GM12874 (cell line): ENCODE data around the gene GALNT1.

Experiments used
- TF ChIP-seq, protein P1 (sequence below): IDR thresholded peaks from 2 replicates; pipeline ENCODE4 v1.5.1; 2011; ENCODE audit warnings: low read depth, mild to moderate bottlenecking, control low read depth, low read length, moderate library complexity; ENCODE audit not compliant: insufficient read depth

Gene GALNT1

DNA sequence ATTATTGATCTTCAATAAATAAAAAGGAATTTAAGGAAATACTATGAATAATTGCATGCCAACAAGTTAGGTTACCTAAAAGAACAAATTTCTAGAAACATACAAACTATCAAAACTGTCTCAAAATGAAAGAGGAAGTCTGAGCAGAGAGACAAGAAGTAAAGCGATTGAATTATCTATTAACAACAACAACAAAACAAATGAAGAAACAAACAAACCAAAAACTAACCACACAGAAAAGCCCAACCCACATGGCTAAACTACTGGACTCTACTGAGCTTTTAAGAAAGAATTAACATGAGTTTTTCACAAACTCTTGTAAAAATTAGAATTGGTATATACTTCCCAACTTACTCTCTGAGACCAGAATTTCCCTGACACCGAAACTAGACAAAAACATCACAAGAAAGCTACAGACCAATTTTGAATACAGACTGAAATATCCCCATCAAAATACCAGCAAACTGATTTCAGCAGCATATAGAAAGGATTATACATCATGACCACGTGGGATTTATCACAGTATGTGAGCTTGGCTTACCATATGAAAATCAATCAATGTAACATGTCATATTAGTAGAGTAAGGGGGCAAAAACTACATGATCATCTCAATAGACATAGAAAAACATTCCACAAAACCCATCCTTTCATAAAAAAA lies 16.6 kb upstream of the GALNT1 start:
- TF ChIP-seq, protein P1, sequence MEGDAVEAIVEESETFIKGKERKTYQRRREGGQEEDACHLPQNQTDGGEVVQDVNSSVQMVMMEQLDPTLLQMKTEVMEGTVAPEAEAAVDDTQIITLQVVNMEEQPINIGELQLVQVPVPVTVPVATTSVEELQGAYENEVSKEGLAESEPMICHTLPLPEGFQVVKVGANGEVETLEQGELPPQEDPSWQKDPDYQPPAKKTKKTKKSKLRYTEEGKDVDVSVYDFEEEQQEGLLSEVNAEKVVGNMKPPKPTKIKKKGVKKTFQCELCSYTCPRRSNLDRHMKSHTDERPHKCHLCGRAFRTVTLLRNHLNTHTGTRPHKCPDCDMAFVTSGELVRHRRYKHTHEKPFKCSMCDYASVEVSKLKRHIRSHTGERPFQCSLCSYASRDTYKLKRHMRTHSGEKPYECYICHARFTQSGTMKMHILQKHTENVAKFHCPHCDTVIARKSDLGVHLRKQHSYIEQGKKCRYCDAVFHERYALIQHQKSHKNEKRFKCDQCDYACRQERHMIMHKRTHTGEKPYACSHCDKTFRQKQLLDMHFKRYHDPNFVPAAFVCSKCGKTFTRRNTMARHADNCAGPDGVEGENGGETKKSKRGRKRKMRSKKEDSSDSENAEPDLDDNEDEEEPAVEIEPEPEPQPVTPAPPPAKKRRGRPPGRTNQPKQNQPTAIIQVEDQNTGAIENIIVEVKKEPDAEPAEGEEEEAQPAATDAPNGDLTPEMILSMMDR: no peak

DNA sequence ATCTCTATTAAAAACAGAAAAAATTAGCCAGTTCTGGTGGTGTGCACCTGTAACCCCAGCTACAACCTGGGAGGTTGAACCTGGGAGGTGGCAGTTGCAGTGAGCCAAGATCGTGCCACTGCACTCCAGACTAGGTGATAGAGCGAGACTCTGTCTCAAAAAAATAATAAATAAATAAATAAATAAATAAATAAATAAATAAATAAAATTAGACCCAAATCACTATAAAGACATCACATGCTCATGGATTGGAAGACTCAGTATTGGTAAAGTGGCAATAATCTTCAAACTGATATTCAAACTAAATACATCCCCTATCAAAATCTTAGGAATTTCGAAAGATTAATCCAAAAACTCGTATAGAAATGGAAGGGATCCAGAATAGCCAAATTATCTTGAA lies 15.5 kb upstream of the GALNT1 start:
- TF ChIP-seq, protein P1: no peak

DNA sequence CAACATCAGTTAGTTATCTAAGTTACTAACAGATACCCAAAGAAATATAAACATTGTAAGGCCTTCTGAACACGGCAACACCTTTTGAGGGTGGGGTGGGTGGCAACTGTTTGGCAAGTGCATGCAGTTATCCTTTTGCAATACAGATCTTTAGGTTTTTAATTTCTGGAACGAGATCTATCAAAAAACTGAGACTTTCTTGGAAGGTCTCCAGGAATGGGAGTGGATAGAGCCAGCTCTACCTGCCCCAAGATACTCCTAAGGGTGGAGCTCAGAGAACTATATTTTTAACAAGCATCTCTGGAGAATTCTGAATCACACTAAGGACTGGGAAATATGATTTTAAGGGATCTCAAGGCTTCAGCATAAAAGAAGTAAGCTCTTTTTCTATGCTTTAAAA lies 11.4 kb upstream of the GALNT1 start:
- TF ChIP-seq, protein P1: no peak

DNA sequence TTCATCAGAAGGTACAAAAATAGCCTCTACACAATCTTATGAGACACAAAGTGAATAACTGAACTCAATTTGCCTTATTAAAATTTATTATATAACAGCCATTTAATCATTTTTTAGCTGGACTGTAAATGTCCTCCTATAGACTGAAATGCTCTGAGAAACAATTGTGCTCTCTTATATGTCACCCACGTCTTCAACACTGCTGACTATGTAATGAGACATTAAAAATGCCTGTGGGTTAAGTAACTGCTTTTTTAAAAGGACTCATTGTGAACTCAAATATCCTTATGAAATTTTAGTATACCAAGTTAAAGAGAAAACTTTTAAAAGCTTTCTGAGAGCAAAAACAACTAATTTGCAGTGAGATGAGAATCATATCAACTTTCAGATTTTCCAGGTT lies 10.4 kb upstream of the GALNT1 start:
- TF ChIP-seq, protein P1: no peak

DNA sequence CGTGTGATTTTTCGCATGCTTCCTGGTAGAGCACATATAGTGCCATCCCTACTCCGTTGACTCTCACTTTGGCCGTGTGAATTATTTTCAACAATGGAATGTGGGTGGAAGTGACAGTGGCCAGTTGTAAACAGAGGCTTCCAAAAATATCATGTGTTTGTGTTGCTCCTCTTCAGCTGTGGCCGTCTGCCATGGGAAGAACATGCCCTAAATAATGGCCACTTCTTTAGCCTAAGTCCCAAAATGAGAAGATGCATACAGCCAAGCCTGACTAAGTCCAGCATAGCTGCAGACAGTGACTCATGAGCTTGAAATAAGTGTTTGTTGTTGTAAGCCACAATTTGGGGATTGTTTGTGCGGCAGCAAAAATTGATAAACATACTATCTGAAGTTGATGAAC lies 8.9 kb upstream of the GALNT1 start:
- TF ChIP-seq, protein P1: no peak

DNA sequence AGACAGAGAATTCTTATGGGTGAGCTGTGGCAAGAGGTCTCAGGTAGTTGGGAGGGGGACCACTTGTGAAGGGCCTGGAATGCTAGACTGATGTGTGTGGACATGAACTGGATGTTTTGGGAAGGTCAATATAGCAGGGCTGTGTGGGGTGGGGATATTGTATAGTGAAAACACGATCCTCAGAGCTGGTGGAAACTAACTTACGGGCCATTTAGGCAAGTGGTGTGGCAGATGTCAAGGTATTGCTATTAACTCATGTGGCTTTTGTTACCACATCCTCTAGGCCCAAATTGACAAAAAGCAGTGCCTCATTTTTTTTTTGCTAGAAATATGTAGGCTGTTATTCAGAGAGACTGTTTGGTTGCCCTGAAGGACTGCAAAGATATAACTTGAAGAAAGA lies 8.0 kb upstream of the GALNT1 start:
- TF ChIP-seq, protein P1: no peak

DNA sequence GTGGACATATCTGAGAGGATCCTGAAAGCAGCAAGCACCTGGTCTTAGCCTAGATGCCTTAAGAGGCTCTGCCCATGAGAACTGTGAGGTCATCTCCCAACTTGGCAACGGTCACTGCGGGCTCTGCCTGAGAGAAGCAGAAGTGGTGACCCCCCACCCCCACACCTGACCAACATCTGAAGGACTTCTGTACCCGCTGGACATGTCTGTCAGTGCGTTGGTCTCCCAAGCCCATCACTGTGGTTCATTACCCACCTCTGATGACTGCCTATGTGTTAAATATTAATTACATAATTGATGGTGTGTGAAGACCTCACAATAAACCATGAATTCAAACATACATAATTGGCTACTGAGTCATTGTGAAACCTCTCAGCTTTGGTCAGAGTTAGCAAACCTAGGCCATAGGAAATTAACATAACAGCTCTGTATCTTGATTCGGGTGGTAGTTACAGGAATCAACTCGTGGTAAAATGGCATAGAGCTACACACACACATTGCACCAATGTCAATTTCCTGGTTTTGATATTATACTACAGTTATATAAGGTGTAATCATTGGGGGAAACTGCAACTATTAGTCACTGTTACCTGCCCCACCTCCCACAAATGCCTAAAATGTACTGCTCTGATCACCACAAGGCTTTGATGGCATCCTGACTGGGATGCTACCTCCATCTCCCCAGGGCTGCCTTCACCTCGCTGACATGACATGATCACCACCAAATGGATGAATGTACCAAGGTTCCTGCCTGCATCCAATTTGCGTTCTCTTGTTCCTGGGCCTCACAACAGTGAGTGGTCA lies 4.3 kb upstream of the GALNT1 start:
- TF ChIP-seq, protein P1: no peak
